Gastrocnemius medialis (tissue), 4 donors: Measurements from ENCODE around the gene PIEZO1. TPM values are rescaled to one million over a fixed set of nuclear protein-coding genes. Genes with fewer than 3 reads are reported as not detected.

ENCODE experiments used
- ATAC-seq, 2 donors: fragments of 150-250 bp; one replicate each; pipeline ENCODE4 v1.9.1; 2016
- DNase-seq, 2 donors: peaks; one replicate each; pipeline ENCODE4 v3.0.0-alpha.2; 2019
- H3K27ac ChIP-seq, 4 donors: fragments of 200-600 bp; sonication (generic); 1 replicate in 1 of 4; 2 replicates in 3 of 4; pipeline ENCODE4 v1.5.1; 2016 to 2018; ENCODE audit warnings: mild to moderate bottlenecking in 2 of 4, moderate library complexity in 1 of 4
- H3K27me3 ChIP-seq, 3 donors: fragments of 200-600 bp; sonication (generic) in 2 of 3; 1 replicate in 1 of 3; 2 replicates in 2 of 3; pipeline versions ENCODE4 v1.5.1 to v1.6.0; 2016 to 2019; ENCODE audit warnings: mild to moderate bottlenecking in 1 of 3, moderate library complexity in 1 of 3
- H3K36me3 ChIP-seq, 2 donors: fragments of 200-600 bp; sonication (generic) in 1 of 2; one replicate each; pipeline ENCODE4 v1.5.1; 2017 to 2018
- H3K4me1 ChIP-seq, 2 donors: fragments of 200-600 bp; sonication (generic) in 1 of 2; one replicate each; pipeline ENCODE4 v1.5.1; 2016 to 2017; ENCODE audit warnings: mild to moderate bottlenecking in 2 of 2
- H3K4me3 ChIP-seq, 4 donors: fragments of 200-600 bp; sonication (generic) in 3 of 4; 1 replicate in 1 of 4; 2 replicates in 3 of 4; pipeline ENCODE4 v1.5.1; 2016 to 2019; ENCODE audit warnings: mild to moderate bottlenecking in 2 of 4
- H3K9me3 ChIP-seq, 3 donors: fragments of 200-600 bp; sonication (generic) in 2 of 3; 1 replicate in 1 of 3; 2 replicates in 2 of 3; pipeline ENCODE4 v1.5.1; 2016 to 2019
- CTCF ChIP-seq, 5 experiments: fragments of 450-650 bp in 3 of 5; fragments of 200-600 bp in 2 of 5; sonication (generic) in 2 of 5; IDR thresholded peaks in 4 of 5; conservative IDR thresholded peaks in 1 of 5; 1 replicate in 4 of 5; 2 replicates in 1 of 5; pipeline ENCODE4 v1.5.1; 2016 to 2019; ENCODE audit warnings: antibody characterized with exemption in 5 of 5, mild to moderate bottlenecking in 3 of 5, moderate library complexity in 3 of 5
- POLR2A ChIP-seq, 2 donors: fragments of 450-650 bp; IDR thresholded peaks; one replicate each; pipeline ENCODE4 v1.6.1; 2017; ENCODE audit warnings: antibody characterized with exemption in 2 of 2, mild to moderate bottlenecking in 2 of 2, moderate library complexity in 2 of 2
- in situ Hi-C, 4 donors: fragments of 200-750 bp; cut with MboI; loops; one replicate each; pipeline versions ENCODE4 v1.15.0 to v1.8.0; 2017; ENCODE audit warnings: low sequenced_read_pairs in 4 of 4
- intact Hi-C: fragments of 100-400 bp; cut with DNase I; formaldehyde crosslinking; loops from one replicate; pipeline ENCODE4 v1.15.1; 2023; ENCODE audit warnings: low total_unique reads
- total RNA-seq, 4 donors: library from RNA; depleted of rRNA; stranded (reverse); fragments of >200 nt; gene quantifications; one replicate each; pipeline versions ENCODE4 v1.1.0 to v1.2.3, GENCODE V29; 2016

Gene PIEZO1
- total RNA-seq, 4 donors from 2014 or later, result 9.0 to 37.0 (median 16.5) TPM

- no peak overlapping the region for H3K4me3 ChIP-seq
- ATAC-seq (peak; percentile 58 to 69), DNase-seq (peak; percentile 27 to 54)
- in situ Hi-C loops (loop anchor here in 2 of 4 donors (25.0 kb wide), 1 partner anchor 468 kb away; the partner anchor contains the start of genes SLC22A31 (in 2 of the 2) and ZNF778 (in 2 of the 2)), intact Hi-C loops (loop anchor here (1.0 kb wide), 1 partner anchor 41 kb away; the partner anchor contains the start of gene PIEZO1)
- no peak overlapping the region for H3K27ac ChIP-seq
- no peaks in the 10 kb centered on the region for H3K9me3 ChIP-seq
- H3K4me1 ChIP-seq, result peaks cover 0 to 10% of the 10 kb centered on the region in 2 donors
- H3K36me3 ChIP-seq, result no peaks in the 10 kb centered on the region
- TF ChIP-seq POLR2A (IDR thresholded peaks at IDR 0.05) (no peak), CTCF (IDR thresholded peaks at IDR 0.05 in 4 of 5, conservative IDR thresholded peaks at IDR 0.05 in 1 of 5) (peak; percentile 51 to 88 (median 86))
- peaks cover 0 to 11% (median 0%) of the 10 kb centered on the region in 3 donors for H3K27me3 ChIP-seq
Measured at GRCh38 chr16:88743693-88744576, 41.1 kb downstream of the PIEZO1 start.

- ATAC-seq (no peak), DNase-seq (no peak)
- Histone ChIP-seq H3K9me3 (no peaks in the 10 kb centered on the region), H3K36me3 (no peaks in the 10 kb centered on the region), H3K27me3 (peaks cover 0 to 11% (median 0%) of the 10 kb centered on the region in 3 donors), H3K4me1 (peaks cover 0 to 10% of the 10 kb centered on the region in 2 donors), H3K27ac (no peak overlapping the region), H3K4me3 (no peak overlapping the region)
- TF ChIP-seq CTCF (IDR thresholded peaks at IDR 0.05 in 4 of 5, conservative IDR thresholded peaks at IDR 0.05 in 1 of 5) (no peak), POLR2A (IDR thresholded peaks at IDR 0.05) (no peak)
- in situ Hi-C loops (loop anchor here in 2 of 4 donors (25.0 kb wide), 1 partner anchor 469 kb away; the partner anchor contains the start of genes SLC22A31 (in 2 of the 2) and ZNF778 (in 2 of the 2)), intact Hi-C loops (no loop called here)
Measured at GRCh38 chr16:88742896-88743605, 42.0 kb downstream of the PIEZO1 start.

GRCh38 chr16:88741368-88741767 lies 43.7 kb downstream of the PIEZO1 start:
- in situ Hi-C loops (loop anchor here in 2 of 4 donors (25.0 kb wide), 1 partner anchor 471 kb away; the partner anchor contains the start of genes SLC22A31 (in 2 of the 2) and ZNF778 (in 2 of the 2)), intact Hi-C loops (no loop called here)
- ATAC-seq, result no peak
- Histone ChIP-seq H3K27ac (no peak overlapping the region), H3K36me3 (no peaks in the 10 kb centered on the region), H3K27me3 (peaks cover 0 to 11% (median 0%) of the 10 kb centered on the region in 3 donors), H3K9me3 (no peaks in the 10 kb centered on the region), H3K4me1 (peaks cover 0 to 17% of the 10 kb centered on the region in 2 donors), H3K4me3 (no peak overlapping the region)
- no peak for DNase-seq
- TF ChIP-seq POLR2A (IDR thresholded peaks at IDR 0.05) (no peak), CTCF (IDR thresholded peaks at IDR 0.05 in 4 of 5, conservative IDR thresholded peaks at IDR 0.05 in 1 of 5) (no peak)

GRCh38 chr16:88740727-88741055 lies 44.3 kb downstream of the PIEZO1 start:
- in situ Hi-C loops, result loop anchor here in 2 of 4 donors (25.0 kb wide), 1 partner anchor 472 kb away; the partner anchor contains the start of genes SLC22A31 (in 2 of the 2) and ZNF778 (in 2 of the 2)

More at GRCh38 chr16:88740727-88741055, 44.3 kb downstream of the PIEZO1 start:
- H3K36me3 ChIP-seq, result no peaks in the 10 kb centered on the region
- H3K27ac ChIP-seq, result no peak overlapping the region
- ATAC-seq (no peak), DNase-seq (no peak)
- no peaks in the 10 kb centered on the region for H3K9me3 ChIP-seq
- H3K4me3 ChIP-seq, result no peak overlapping the region
- intact Hi-C loops, result no loop called here
- H3K4me1 ChIP-seq, result peaks cover 0 to 17% of the 10 kb centered on the region in 2 donors
- H3K27me3 ChIP-seq, result peaks cover 0 to 11% (median 0%) of the 10 kb centered on the region in 3 donors
- TF ChIP-seq CTCF (IDR thresholded peaks at IDR 0.05 in 4 of 5, conservative IDR thresholded peaks at IDR 0.05 in 1 of 5), result no peak
- no peak for TF ChIP-seq POLR2A (IDR thresholded peaks at IDR 0.05)
